ENCODE data around the gene COMP.
A peak's percentile ranks its signal among the peaks of the same experiment; 100 is the strongest.

Gene COMP

GRCh38 chr19:18803550-18804138, 12.5 kb upstream of the COMP start:
- no peak for DNase-seq (ENCODE audit: low read depth in 2 of 2)

- no peak for DNase-seq (ENCODE audit: low read depth in 2 of 2)
Measured at GRCh38 chr19:18802354-18802753, 11.2 kb upstream of the COMP start.

- no peak for DNase-seq (ENCODE audit: low read depth in 2 of 2)
Measured at GRCh38 chr19:18800636-18801035, 9.5 kb upstream of the COMP start.

GRCh38 chr19:18800079-18800478, 9.0 kb upstream of the COMP start:
- DNase-seq (ENCODE audit: low read depth in 2 of 2): no peak

- DNase-seq (ENCODE audit: low read depth in 2 of 2): no peak
Measured at GRCh38 chr19:18799389-18799970, 8.4 kb upstream of the COMP start.

GRCh38 chr19:18798384-18799352, 7.6 kb upstream of the COMP start:
- DNase-seq (ENCODE audit: low read depth in 2 of 2): no peak

- no peak for DNase-seq (ENCODE audit: low read depth in 2 of 2)
Measured at GRCh38 chr19:18796239-18796638, 5.1 kb upstream of the COMP start.

- no peak for DNase-seq (ENCODE audit: low read depth in 2 of 2)
Measured at GRCh38 chr19:18795540-18795939, 4.4 kb upstream of the COMP start.

- no peak for DNase-seq (ENCODE audit: low read depth in 2 of 2)
Measured at GRCh38 chr19:18794692-18795091, 3.6 kb upstream of the COMP start.

GRCh38 chr19:18794029-18794313, 2.9 kb upstream of the COMP start:
- DNase-seq (ENCODE audit: low read depth in 2 of 2): no peak

- no peak for DNase-seq (ENCODE audit: low read depth in 2 of 2)
Measured at GRCh38 chr19:18793144-18794028, 2.3 kb upstream of the COMP start.

GRCh38 chr19:18792661-18793060, 1.6 kb upstream of the COMP start:
- DNase-seq (ENCODE audit: low read depth in 2 of 2): no peak

GRCh38 chr19:18791315-18791678, 192 bp upstream of the COMP start:
- no peak for DNase-seq (ENCODE audit: low read depth in 2 of 2)

- DNase-seq (ENCODE audit: low read depth in 2 of 2): peak; percentile 6 to 21
Measured at GRCh38 chr19:18789883-18790565, 1.1 kb downstream of the COMP start.

- DNase-seq (ENCODE audit: low read depth in 2 of 2): no peak
Measured at GRCh38 chr19:18789422-18789869, 1.7 kb downstream of the COMP start.

- no peak for DNase-seq (ENCODE audit: low read depth in 2 of 2)
Measured at GRCh38 chr19:18788529-18789421, 2.3 kb downstream of the COMP start.

- peak; percentile 38 to 76 for DNase-seq (ENCODE audit: low read depth in 2 of 2)
Measured at GRCh38 chr19:18785179-18786124, 5.7 kb downstream of the COMP start.

GRCh38 chr19:18784786-18785120, 6.4 kb downstream of the COMP start:
- no peak for DNase-seq (ENCODE audit: low read depth in 2 of 2)
